Breast epithelium (tissue), 3 donors: Measurements from ENCODE around the gene TRPV2.

Experiments
- POLR2AphosphoS5 ChIP-seq, 3 donors: sonication (generic); formaldehyde crosslinking; IDR thresholded peaks; one replicate each; pipeline ENCODE4 v1.6.1; 2017; ENCODE audit warnings: antibody characterized with exemption in 3 of 3
- TF ChIP-seq, protein P1 (sequence below), 3 donors: fragments of 450-650 bp; IDR thresholded peaks; one replicate each; pipeline ENCODE4 v1.5.1; 2016 to 2017; ENCODE audit warnings: antibody characterized with exemption in 3 of 3, mild to moderate bottlenecking in 3 of 3, moderate library complexity in 3 of 3

DNA sequence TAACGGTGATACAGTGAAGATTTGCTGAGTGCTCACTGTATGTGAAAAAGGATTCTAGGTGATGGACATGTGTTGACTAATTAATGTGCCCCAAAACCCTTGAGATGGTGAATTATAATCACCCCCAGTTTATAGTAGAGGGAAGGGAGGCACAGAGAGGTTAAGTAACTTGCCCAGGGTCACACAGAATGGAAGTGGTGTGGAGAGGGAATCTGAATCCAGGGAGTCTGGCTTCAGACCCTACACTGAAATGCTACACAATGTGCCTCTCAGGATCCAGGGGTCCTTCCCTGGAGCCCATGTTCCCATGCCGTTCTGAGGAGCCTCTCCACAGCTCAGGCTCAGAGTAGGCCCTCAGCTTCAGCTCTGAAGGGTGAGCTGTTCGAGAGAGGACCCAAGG lies 11.6 kb downstream of the TRPV2 start:
- TF ChIP-seq, protein P1, sequence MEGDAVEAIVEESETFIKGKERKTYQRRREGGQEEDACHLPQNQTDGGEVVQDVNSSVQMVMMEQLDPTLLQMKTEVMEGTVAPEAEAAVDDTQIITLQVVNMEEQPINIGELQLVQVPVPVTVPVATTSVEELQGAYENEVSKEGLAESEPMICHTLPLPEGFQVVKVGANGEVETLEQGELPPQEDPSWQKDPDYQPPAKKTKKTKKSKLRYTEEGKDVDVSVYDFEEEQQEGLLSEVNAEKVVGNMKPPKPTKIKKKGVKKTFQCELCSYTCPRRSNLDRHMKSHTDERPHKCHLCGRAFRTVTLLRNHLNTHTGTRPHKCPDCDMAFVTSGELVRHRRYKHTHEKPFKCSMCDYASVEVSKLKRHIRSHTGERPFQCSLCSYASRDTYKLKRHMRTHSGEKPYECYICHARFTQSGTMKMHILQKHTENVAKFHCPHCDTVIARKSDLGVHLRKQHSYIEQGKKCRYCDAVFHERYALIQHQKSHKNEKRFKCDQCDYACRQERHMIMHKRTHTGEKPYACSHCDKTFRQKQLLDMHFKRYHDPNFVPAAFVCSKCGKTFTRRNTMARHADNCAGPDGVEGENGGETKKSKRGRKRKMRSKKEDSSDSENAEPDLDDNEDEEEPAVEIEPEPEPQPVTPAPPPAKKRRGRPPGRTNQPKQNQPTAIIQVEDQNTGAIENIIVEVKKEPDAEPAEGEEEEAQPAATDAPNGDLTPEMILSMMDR (IDR thresholded peaks at IDR 0.05), result no peak
- TF ChIP-seq POLR2AphosphoS5 (IDR thresholded peaks at IDR 0.05), result no peak
